ENCODE data around the gene TMEM240.

GRCh38 chr1:1536019-1536937 is 4.1 kb downstream of the TMEM240 start:
- TF ChIP-seq, protein P1, sequence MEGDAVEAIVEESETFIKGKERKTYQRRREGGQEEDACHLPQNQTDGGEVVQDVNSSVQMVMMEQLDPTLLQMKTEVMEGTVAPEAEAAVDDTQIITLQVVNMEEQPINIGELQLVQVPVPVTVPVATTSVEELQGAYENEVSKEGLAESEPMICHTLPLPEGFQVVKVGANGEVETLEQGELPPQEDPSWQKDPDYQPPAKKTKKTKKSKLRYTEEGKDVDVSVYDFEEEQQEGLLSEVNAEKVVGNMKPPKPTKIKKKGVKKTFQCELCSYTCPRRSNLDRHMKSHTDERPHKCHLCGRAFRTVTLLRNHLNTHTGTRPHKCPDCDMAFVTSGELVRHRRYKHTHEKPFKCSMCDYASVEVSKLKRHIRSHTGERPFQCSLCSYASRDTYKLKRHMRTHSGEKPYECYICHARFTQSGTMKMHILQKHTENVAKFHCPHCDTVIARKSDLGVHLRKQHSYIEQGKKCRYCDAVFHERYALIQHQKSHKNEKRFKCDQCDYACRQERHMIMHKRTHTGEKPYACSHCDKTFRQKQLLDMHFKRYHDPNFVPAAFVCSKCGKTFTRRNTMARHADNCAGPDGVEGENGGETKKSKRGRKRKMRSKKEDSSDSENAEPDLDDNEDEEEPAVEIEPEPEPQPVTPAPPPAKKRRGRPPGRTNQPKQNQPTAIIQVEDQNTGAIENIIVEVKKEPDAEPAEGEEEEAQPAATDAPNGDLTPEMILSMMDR (IDR thresholded peaks at IDR 0.05), result no peak
- TF ChIP-seq POLR2A (IDR thresholded peaks at IDR 0.05), result no peak

Measured in adrenal gland (tissue), 5 donors.